ENCODE measurements around the gene DCBLD1.

The DCBLD1 gene

DNA sequence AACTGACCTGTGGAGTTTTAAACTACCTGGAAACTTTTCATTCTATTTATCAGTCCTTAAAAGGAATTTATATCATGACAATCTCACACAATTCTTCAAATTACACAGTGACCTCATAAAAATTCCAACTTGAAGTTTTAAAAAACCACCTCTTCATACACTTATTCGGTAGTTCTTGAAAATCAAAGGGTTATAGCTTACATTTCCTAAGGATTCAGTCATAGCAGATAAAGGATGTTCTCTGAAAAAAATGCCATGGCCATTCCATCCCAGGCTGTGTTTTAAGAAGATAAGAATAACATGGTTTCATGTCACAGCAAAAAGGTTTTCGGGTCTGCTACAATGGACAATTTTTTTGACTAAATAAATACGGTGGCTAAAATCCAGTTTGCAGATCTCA lies 78.7 kb downstream of the DCBLD1 start:
- no peak for DNase-seq

DNA sequence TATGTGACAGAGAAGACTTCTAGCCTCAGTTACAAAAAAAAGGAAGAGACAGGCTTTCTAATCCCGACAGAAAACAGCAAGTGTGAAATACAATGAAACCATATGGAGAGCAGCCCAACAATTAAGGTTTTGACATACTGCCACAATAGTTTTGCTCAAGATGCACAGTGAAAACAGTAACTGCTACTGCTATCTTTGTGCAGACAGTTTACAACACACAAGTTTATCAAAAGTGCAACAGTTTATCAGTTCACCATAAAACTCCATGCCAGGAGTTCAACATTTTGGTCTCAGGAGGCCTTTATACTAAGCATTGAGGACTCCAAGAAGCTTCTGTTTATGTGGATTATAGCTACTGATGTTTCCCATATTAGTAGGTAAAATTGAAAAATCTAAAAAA lies 82.2 kb downstream of the DCBLD1 start:
- no peak for DNase-seq

DNA sequence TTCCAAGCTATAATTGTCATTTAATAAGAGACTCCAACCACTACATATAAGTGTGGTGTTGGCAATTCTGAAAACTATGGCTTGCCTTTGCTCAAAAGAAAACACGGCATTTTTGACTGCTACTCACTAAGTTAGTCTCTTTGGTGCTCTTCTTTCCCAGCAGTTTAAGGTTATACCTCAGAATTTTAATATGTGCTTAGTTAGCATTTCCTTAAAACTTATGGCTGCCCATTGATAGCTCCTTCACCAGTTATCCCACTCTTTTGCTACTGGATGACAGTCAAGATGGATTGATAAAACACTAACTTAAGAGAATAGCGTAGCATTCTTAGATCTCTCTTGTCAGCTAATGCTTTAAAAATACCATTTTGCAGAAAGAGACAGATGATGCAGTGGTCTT lies 85.8 kb downstream of the DCBLD1 start:
- no peak for DNase-seq

DNA sequence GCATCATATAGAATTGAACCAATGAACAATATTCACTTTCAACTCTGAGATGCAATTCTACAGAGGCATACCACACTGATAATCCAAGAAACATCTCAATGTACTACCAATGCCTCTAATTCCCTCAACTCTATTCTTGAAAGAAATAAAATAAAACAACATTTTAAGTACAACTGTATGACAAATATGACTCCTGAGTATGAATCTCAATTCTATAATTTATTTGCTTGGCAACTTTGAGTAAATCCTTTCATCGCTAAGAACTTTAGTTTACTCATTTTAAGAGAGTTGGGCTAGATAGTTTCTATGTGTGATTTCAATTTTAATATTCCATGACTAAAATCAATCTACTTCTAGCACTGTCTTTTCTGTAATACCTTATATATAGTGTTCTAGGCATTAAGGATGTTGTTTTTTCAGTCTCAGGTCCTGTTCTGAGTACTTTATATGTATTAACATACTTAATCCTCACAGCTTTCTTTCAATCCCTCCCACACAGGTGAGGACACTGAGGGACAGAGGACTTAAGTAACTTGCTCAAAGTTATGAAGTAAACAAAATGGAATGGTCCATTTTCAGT lies 86.4 kb downstream of the DCBLD1 start:
- no peak for DNase-seq

DNA sequence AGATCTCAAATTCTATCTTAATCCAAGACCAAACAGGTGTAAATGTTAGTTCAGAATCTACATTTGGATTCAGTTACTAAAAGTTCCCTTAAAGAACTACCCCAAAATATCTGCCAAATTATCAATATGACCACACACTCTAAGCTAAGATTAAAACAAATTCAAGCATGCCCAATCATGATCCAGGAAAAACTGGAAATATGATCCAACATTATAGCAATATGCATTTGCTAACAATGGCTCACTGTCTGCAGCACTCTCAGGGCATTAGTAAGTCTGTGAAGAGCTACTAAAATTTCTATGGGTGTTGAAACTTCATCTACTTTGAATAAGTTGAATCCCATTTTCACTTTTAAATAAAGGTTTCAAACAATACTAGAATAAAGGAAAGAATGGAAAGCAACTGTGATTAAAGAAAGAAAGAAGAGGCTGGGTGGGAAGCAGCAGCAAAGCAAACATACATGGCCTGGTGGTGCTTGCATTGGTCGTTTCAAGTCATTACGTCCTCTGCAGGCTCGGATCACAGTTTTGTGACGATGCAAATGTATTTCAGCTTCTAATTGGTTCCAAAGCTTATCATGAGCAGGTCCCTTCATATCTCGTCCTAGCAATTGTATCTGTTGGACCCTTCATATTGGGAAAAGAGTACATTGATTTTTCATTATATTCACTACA lies 90.7 kb downstream of the DCBLD1 start:
- DNase-seq = no peak

DNA sequence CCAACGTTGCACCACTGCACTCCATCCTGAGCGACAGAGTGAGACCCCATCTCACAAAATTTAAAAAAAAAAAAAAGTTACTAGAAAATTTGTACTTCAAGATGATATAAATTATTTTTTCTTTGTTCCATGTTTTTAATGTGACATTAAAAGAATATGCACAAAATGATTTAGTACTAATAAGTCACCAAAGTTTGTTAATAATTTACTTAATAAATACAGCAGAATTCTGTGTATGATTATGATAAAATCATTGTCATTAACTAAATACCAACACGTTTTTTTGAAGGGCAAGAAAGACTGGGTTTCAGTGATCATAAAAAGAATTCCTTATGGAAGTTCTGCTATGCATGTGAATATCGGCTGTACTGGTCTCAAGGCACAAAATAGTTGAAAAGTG lies 91.7 kb downstream of the DCBLD1 start:
- DNase-seq = no peak

DNA sequence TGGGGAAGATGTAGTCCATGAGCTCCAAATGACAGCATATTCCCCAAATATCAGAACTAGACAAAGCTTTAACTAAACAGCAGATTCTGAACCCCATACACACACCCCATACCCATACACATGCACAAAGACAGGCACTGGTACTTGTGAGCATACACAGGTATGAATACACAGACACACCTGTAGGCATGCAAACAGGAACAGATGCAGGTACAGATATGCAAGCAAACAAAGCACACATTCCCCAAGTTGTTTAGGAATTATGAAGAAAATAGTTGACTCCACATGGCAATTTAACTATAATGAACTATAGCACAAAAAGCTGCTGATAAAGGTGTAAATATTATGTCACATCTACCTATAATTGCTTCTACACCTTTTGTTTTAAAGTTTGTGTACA lies 103.2 kb downstream of the DCBLD1 start:
- DNase-seq = no peak

DNA sequence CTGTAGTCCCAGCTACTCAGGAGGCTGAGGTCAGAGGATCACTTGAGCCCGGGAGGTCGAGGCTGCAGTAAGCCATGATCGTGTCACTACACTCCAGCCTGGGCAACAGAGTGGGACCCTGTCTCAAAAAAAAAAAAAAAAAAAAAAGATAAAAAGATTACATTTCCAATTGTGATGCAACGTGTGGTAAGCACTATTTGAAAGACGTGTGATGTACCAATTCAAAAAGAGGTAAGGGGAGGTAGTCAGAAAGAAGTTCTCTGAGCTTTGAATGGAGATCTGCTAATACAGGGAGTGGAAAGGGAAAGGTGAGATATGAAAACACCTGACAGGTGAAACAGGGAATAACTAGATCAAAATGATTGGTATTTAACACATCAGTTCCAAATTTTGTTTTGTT lies 108.0 kb downstream of the DCBLD1 start:
- no peak for DNase-seq

DNA sequence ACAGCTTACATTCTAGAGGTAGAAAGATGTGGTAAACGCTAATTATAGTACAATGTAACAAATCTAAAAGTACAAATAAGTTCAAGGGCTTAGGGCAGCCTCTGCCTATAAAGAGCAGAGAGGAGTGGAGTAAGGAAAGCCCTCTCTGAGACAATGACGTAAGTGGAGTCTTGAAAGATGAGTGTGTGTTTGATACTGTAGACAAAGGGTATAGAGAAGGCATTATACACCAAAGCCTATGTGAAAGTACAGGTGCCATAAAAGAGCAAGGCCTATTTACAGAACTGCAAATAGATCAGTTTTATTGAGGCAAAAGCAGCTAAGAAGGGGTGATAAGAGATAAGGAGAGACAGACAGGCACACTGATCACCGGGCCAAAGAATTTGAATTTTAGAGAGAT lies 108.9 kb downstream of the DCBLD1 start:
- no peak for DNase-seq

DNA sequence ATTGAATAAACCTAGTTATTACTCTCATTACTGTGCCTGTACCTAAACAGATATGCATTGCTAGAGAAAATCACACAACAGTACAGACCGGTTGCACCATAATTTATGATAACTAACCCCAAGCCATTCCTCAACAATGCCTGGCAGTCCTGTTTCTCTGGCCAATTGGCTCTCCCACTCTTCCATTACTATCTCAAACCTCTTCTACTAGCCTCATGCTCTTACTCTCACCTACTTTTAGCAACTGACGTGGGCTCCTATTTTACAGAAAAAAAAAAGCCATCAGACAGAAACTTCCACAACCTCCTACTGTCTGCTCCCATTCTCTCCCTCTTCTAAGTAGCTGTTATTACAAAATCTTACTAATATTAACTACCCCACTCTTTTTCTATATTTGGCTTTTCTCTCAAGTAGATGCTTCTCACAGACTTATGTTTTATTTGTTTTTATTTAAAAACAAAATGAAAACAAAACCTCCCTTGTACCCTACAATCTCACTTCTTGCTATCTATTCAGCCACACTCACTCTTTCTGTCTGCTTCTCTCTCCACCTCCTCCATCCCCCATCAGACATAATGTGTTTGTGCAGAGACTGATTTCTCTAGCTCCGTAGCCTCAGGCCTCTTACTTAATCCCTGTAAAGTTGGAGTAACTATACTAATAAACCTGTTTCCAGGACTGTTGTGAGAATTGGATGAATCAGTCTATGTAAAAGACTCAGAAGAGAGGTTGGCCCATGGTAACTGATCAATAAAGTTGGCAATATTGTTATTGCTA lies 110.7 kb downstream of the DCBLD1 start:
- DNase-seq = no peak

DNA sequence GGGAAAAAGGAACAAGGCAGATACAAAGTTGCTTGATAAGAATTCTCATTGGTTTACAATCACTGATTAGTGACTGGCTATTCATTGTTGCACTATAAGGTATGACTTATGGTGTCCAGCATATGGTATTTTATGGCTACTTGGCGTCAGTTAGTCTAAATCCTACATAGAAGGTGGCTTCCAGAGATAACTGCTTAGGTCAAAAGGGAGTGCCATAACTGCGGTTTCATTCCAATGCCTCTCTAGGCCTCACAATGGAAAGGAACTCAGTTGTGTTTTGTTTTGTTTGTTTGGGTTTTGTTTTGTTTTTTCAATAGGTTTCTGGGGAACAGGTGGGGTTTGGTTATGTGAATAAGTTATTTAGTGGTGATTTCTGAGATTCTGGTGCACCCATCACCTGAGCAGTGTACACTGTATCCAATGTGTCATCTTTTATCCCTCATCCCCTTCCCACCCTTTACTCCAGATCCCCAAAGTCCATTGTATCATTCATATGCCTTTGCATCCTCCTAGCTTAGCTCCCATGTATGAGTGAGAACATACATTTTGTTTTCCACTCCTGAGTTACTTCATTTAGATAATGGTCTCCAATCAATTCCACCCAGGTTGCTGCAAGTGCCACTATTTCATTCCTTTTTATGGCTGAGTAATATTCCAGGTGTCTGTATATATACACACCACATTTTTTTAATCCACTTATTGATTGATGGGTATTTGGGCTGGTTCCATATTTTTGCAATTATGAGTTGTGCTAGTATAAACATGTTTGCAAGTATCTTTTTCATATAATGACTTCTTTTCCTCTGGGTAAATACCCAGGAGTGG lies 112.8 kb downstream of the DCBLD1 start:
- no peak for DNase-seq

DNA sequence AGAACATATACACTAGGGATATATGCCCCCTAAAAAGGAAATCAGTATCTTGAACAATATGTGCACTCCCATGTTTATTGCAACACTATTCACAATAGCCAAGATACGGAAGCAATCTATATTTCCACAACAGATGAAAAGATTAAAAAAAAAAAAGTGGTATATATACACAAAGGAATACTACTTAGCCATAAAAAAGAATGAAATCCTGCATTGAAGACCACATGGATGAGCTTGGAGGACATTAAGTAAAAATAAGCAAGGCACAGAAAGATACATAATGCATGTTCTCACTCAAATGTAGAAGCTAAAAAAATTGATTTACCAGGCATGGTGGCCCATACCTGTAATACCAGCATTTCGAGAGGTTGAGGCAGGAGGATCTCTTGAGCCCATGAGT lies 115.3 kb downstream of the DCBLD1 start:
- no peak for DNase-seq
